Kidney (tissue), 14 donors: ENCODE measurements around the gene FBXO8. TPM values are rescaled to one million over a fixed set of nuclear protein-coding genes. Genes with fewer than 3 reads are reported as not detected.
A peak's percentile ranks its signal among the peaks of the same experiment; 100 is the strongest.

Source experiments
- DNase-seq, 5 donors: peaks; one replicate each; pipeline ENCODE4 v3.0.0-alpha.2; 2013 to 2020
- FAIRE-seq: peaks from 2 replicates; lab custom pipeline; 2012; peaks lifted over from hg19 to GRCh38; lab: Jason Lieb, UNC
- H3K27ac ChIP-seq, 2 donors: one replicate each; pipeline ENCODE4 v1.7.0; 2013; ENCODE audit warnings: low read depth in 2 of 2, low read length in 2 of 2, inconsistent platforms in 1 of 2
- H3K27me3 ChIP-seq: one replicate; pipeline ENCODE4 v1.7.1; 2013; ENCODE audit warnings: low read length, inconsistent platforms; ENCODE audit not compliant: control insufficient read depth, insufficient read depth
- H3K36me3 ChIP-seq, 3 donors: one replicate each; pipeline versions ENCODE4 v1.7.0 to v1.7.1; 2013; ENCODE audit warnings: low read length in 3 of 3, control low read depth in 1 of 3, inconsistent platforms in 1 of 3; ENCODE audit not compliant: insufficient read depth in 3 of 3, control insufficient read depth in 2 of 3
- H3K4me1 ChIP-seq, 3 donors: one replicate each; pipeline versions ENCODE4 v1.7.0 to v1.7.1; 2013; ENCODE audit warnings: low read length in 3 of 3, inconsistent platforms in 1 of 3, low read depth in 1 of 3; ENCODE audit not compliant: control insufficient read depth in 2 of 3, insufficient read depth in 2 of 3
- H3K4me3 ChIP-seq, 3 donors: one replicate each; pipeline versions ENCODE4 v1.7.0 to v1.8.1; 2013; ENCODE audit warnings: low read length in 3 of 3, control low read depth in 1 of 3, inconsistent platforms in 1 of 3
- H3K9ac ChIP-seq, 3 donors: one replicate each; pipeline versions ENCODE4 v1.7.0 to v1.7.1; 2013; ENCODE audit warnings: low read length in 3 of 3, control low read depth in 1 of 3, inconsistent platforms in 1 of 3
- H3K9me3 ChIP-seq, 3 donors: one replicate each; pipeline versions ENCODE4 v1.7.0 to v1.7.1; 2013; ENCODE audit warnings: low read length in 3 of 3, control low read depth in 1 of 3, inconsistent platforms in 1 of 3; ENCODE audit not compliant: control insufficient read depth in 2 of 3, insufficient read depth in 1 of 3
- CTCF ChIP-seq: IDR thresholded peaks from 3 replicates; pipeline ENCODE4 v1.5.1; 2012; ENCODE audit warnings: mild to moderate bottlenecking, moderate library complexity, borderline replicate concordance; ENCODE audit not compliant: insufficient read depth; ENCODE audit errors: extremely low read depth
- intact Hi-C: fragments of 100-400 bp; cut with DNase I; formaldehyde crosslinking; loops from one replicate; pipeline ENCODE4 v1.11.1; 2022
- polyA plus RNA-seq: library from polyadenylated mRNA; stranded (reverse); fragments of 350-450 nt; fragmentation: Illumina TruSeq; extraction: RNeasy Lipid Tissue Mini Kit (QIAGEN cat#74804); gene quantifications from one replicate; pipeline ENCODE4 v1.2.3, GENCODE V29; 2014; ENCODE audit warnings: low read depth, low replicate concordance; ENCODE audit not compliant: insufficient read depth
- total RNA-seq: library from RNA; stranded (reverse); fragmentation: NEBNext Ultra II Directional; extraction: Animal tissue kit (Norgen Biotek cat#: 25700); gene quantifications from one replicate; pipeline ENCODE4 v1.2.1, GENCODE V29; 2021
- donor health status: control.
- donor health status: control.
- donor health status: control.
- donor health status: control.
- donor health status: control.
- donor health status: DM: yes; HTN: yes; CAD: no.
- donor health status: Normal renal cell carcinoma (clear cell type).

The FBXO8 gene
- total and polyA plus RNA-seq, 2 donors from 2014 or later = 35.3 to 36.3 TPM

GRCh38 chr4:174259580-174259979 is 23.9 kb downstream of the FBXO8 start:
- no peaks in the 10 kb centered on the region for H3K27me3 ChIP-seq
- no peak overlapping the region for H3K4me3 ChIP-seq
- intact Hi-C loops = no loop called here
- H3K9me3 ChIP-seq = no peaks in the 10 kb centered on the region
- peak; percentile 13 for FAIRE-seq
- H3K4me1 ChIP-seq = peaks cover 0 to 6% (median 0%) of the 10 kb centered on the region in 3 donors
- H3K36me3 ChIP-seq = peaks cover 0 to 6% (median 0%) of the 10 kb centered on the region in 3 donors
- no peak for TF ChIP-seq CTCF
- DNase-seq = no peak
- H3K27ac ChIP-seq = no peak overlapping the region
- H3K9ac ChIP-seq = no peak overlapping the region

- FAIRE-seq = no peak
- intact Hi-C loops = no loop called here
- peaks cover 0 to 6% (median 0%) of the 10 kb centered on the region in 3 donors for H3K36me3 ChIP-seq
- no peak overlapping the region for H3K4me3 ChIP-seq
- no peak overlapping the region for H3K9ac ChIP-seq
- no peaks in the 10 kb centered on the region for H3K9me3 ChIP-seq
- no peak for TF ChIP-seq CTCF
- no peaks in the 10 kb centered on the region for H3K4me1 ChIP-seq
- no peak overlapping the region for H3K27ac ChIP-seq
- DNase-seq = no peak
- H3K27me3 ChIP-seq = no peaks in the 10 kb centered on the region
These were observed 27.2 kb downstream of the FBXO8 start for GRCh38 chr4:174256277-174256713.

- DNase-seq = no peak
- intact Hi-C loops = no loop called here
These were observed 27.7 kb downstream of the FBXO8 start for GRCh38 chr4:174255786-174256185.

More at GRCh38 chr4:174255786-174256185, 27.7 kb downstream of the FBXO8 start:
- Histone ChIP-seq H3K36me3 (peaks cover 0 to 6% (median 0%) of the 10 kb centered on the region in 3 donors), H3K27me3 (no peaks in the 10 kb centered on the region), H3K9me3 (no peaks in the 10 kb centered on the region), H3K27ac (no peak overlapping the region), H3K4me1 (no peaks in the 10 kb centered on the region), H3K9ac (no peak overlapping the region), H3K4me3 (no peak overlapping the region)
- TF ChIP-seq CTCF = no peak
- FAIRE-seq = no peak
